Adrenal gland (tissue), 12 donors: ENCODE measurements around the gene PRSS3. TPM values are rescaled to one million over a fixed set of nuclear protein-coding genes. Genes with fewer than 3 reads are reported as not detected.
"Not testable (repeated sequence)": the region's sequence is repeated elsewhere in the genome, so short reads cannot be mapped to it uniquely, and the experiment has no call there.

Experiments
- DNase-seq, 7 donors: peaks; one replicate each; pipeline ENCODE4 v3.0.0-alpha.2; 2019 to 2020
- H3K27ac ChIP-seq, 5 donors: fragments of 200-600 bp; sonication (generic) in 4 of 5; 1 replicate in 3 of 5; 2 replicates in 2 of 5; pipeline versions ENCODE4 v1.5.1 to v1.8.0; 2016 to 2020; ENCODE audit warnings: mild to moderate bottlenecking in 1 of 5
- H3K27me3 ChIP-seq: fragments of 200-600 bp; 2 replicates; pipeline ENCODE4 v1.8.0; 2021
- H3K36me3 ChIP-seq, 2 donors: fragments of 200-600 bp; replicated peaks in 1 of 2; 1 replicate in 1 of 2; 2 replicates in 1 of 2; pipeline versions ENCODE4 v1.5.1 to v1.8.0; 2018 to 2022
- H3K4me1 ChIP-seq, 2 donors: fragments of 200-600 bp; replicated peaks in 1 of 2; 1 replicate in 1 of 2; 2 replicates in 1 of 2; pipeline versions ENCODE4 v1.5.1 to v1.8.0; 2018 to 2021
- H3K4me3 ChIP-seq, 4 donors: fragments of 200-600 bp; sonication (generic) in 3 of 4; one replicate each; pipeline ENCODE4 v1.5.1; 2016 to 2018
- H3K9me3 ChIP-seq, 3 donors: fragments of 200-600 bp; sonication (generic) in 1 of 3; replicated peaks in 1 of 3; 1 replicate in 2 of 3; 2 replicates in 1 of 3; pipeline versions ENCODE4 v1.5.1 to v1.8.0; 2016 to 2021
- POLR2A ChIP-seq, 2 donors: fragments of 450-650 bp; IDR thresholded peaks; one replicate each; pipeline ENCODE4 v1.6.1; 2017; ENCODE audit warnings: antibody characterized with exemption in 2 of 2, mild to moderate bottlenecking in 2 of 2, moderate library complexity in 1 of 2
- WGBS, 4 donors: extraction: QIAGEN DNeasy Blood & Tissue Kit in 2 of 4; methylation state at CpG; one replicate each; pipeline versions ENCODE4 v1.1.5 to v1.1.7; 2013 to 2017; 5-methylcytosine and 5-hydroxymethylcytosine counted together
- intact Hi-C, 2 donors: fragments of 100-400 bp; cut with DNase I; formaldehyde crosslinking; loops; one replicate each; pipeline versions ENCODE4 v1.14.1 to v1.15.0; 2022 to 2023
- polyA plus RNA-seq, 3 donors: library from polyadenylated mRNA; stranded (reverse); fragments of 200-250 nt in 2 of 3; fragments of 350-450 nt in 1 of 3; fragmentation: Illumina TruSeq in 1 of 3; extraction: RNeasy Lipid Tissue Mini Kit (QIAGEN cat#74804) in 1 of 3; gene quantifications; one replicate each; pipeline ENCODE4 v1.2.3, GENCODE V29; 2013 to 2014
- total RNA-seq, 9 donors: library from RNA; depleted of rRNA in 4 of 9; stranded (reverse); fragments of >200 nt in 4 of 9; fragments of 120-200 nt in 1 of 9; fragmentation: NEBNext Ultra II Directional in 1 of 9; extraction: Animal tissue kit (Norgen Biotek cat#: 25700) in 1 of 9; gene quantifications; one replicate each; pipeline versions ENCODE4 v1.1.0 to v1.2.4, GENCODE V29; 2013 to 2023
- TF ChIP-seq, protein P1 (sequence below), 6 experiments: fragments of 450-650 bp in 4 of 6; fragments of 200-600 bp in 2 of 6; sonication (generic) in 1 of 6; IDR thresholded peaks; 1 replicate in 5 of 6; 2 replicates in 1 of 6; pipeline versions ENCODE4 v1.5.1 to v1.8.0; 2016 to 2021; ENCODE audit warnings: antibody characterized with exemption in 6 of 6, mild to moderate bottlenecking in 2 of 6, moderate library complexity in 1 of 6
- donor health status: healthy with polysubstance abuse.
- donor health status: Bipolar disorder and iron deficiency.
- donor health status: DM: yes; HTN: yes; CAD: no.
- donor health status: DM: no; HTN: no; CAD: no.
- donor health status: DM: no; HTN: no; CAD: no.
- donor health status: DM: yes; HTN: yes; CAD: no.

The PRSS3 gene
- total and polyA plus RNA-seq, 12 donors, result 1.1 to 5.8 (median 3.4) TPM; not detected in 3

DNA sequence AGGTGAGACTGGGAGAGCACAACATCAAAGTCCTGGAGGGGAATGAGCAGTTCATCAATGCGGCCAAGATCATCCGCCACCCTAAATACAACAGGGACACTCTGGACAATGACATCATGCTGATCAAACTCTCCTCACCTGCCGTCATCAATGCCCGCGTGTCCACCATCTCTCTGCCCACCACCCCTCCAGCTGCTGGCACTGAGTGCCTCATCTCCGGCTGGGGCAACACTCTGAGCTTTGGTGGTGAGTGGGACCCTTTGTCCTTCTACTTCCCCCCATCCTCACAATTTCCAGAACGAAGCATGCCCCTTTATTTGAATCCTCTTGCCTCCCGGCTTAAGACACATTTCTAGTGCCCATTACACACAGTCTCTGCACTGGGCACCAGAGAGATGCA is 2.5 kb downstream of the PRSS3 start:
- no peaks in the 10 kb centered on the region for H3K9me3 ChIP-seq
- no peaks in the 10 kb centered on the region for H3K4me1 ChIP-seq
- 72 to 94% (median 91%) methylated on average over 7 to 8 of the region's 8 CpGs for WGBS, 4 donors
- H3K36me3 ChIP-seq, result no peaks in the 10 kb centered on the region
- no peak for DNase-seq
- no peak overlapping the region for H3K4me3 ChIP-seq
- H3K27ac ChIP-seq, result no peak overlapping the region
- intact Hi-C loops, result no loop called here
- TF ChIP-seq, protein P1, sequence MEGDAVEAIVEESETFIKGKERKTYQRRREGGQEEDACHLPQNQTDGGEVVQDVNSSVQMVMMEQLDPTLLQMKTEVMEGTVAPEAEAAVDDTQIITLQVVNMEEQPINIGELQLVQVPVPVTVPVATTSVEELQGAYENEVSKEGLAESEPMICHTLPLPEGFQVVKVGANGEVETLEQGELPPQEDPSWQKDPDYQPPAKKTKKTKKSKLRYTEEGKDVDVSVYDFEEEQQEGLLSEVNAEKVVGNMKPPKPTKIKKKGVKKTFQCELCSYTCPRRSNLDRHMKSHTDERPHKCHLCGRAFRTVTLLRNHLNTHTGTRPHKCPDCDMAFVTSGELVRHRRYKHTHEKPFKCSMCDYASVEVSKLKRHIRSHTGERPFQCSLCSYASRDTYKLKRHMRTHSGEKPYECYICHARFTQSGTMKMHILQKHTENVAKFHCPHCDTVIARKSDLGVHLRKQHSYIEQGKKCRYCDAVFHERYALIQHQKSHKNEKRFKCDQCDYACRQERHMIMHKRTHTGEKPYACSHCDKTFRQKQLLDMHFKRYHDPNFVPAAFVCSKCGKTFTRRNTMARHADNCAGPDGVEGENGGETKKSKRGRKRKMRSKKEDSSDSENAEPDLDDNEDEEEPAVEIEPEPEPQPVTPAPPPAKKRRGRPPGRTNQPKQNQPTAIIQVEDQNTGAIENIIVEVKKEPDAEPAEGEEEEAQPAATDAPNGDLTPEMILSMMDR (IDR thresholded peaks at IDR 0.05), result no peak
- no peak for TF ChIP-seq POLR2A (IDR thresholded peaks at IDR 0.05)
- no peaks in the 10 kb centered on the region for H3K27me3 ChIP-seq

- DNase-seq, result no peak
- Histone ChIP-seq H3K9me3 (no peaks in the 10 kb centered on the region), H3K27me3 (no peaks in the 10 kb centered on the region), H3K4me3 (no peak overlapping the region), H3K27ac (no peak overlapping the region), H3K36me3 (no peaks in the 10 kb centered on the region), H3K4me1 (no peaks in the 10 kb centered on the region)
- WGBS, 4 donors, result 82 to 87% (median 85%) methylated on average over 10 of the region's 10 CpGs
- TF ChIP-seq, protein P1 (IDR thresholded peaks at IDR 0.05), result no peak
- TF ChIP-seq POLR2A (IDR thresholded peaks at IDR 0.05), result no peak
- intact Hi-C loops, result no loop called here
Measured at GRCh38 chr9:33798545-33798944, 3.2 kb downstream of the PRSS3 start.

- 78 to 79% (median 78%) methylated on average over 8 to 9 of the region's 9 CpGs for WGBS, 4 donors
- Histone ChIP-seq H3K4me3 (no peak overlapping the region), H3K9me3 (no peaks in the 10 kb centered on the region), H3K4me1 (no peaks in the 10 kb centered on the region), H3K27me3 (no peaks in the 10 kb centered on the region), H3K36me3 (no peaks in the 10 kb centered on the region), H3K27ac (no peak overlapping the region)
- intact Hi-C loops, result no loop called here
- no peak for DNase-seq
- TF ChIP-seq, protein P1 (IDR thresholded peaks at IDR 0.05), result no peak
- no peak for TF ChIP-seq POLR2A (IDR thresholded peaks at IDR 0.05)
Measured at GRCh38 chr9:33799928-33800704, 4.8 kb downstream of the PRSS3 start.

- Histone ChIP-seq H3K4me3 (no peak overlapping the region), H3K4me1 (no peaks in the 10 kb centered on the region), H3K9me3 (no peaks in the 10 kb centered on the region), H3K27me3 (no peaks in the 10 kb centered on the region), H3K36me3 (no peaks in the 10 kb centered on the region), H3K27ac (no peak overlapping the region)
- TF ChIP-seq POLR2A (IDR thresholded peaks at IDR 0.05), result no peak
- TF ChIP-seq, protein P1 (IDR thresholded peaks at IDR 0.05), result no peak
- DNase-seq, result no peak
- intact Hi-C loops, result no loop called here
- 64 to 95% (median 78%) methylated on average over 2 of the region's 2 CpGs for WGBS, 4 donors
Measured at GRCh38 chr9:33800886-33801285, 5.5 kb downstream of the PRSS3 start.

GRCh38 chr9:33801943-33802500 is 6.7 kb downstream of the PRSS3 start:
- DNase-seq, intact Hi-C loops, H3K9me3 ChIP-seq, H3K27me3 ChIP-seq, H3K4me3 ChIP-seq, H3K4me1 ChIP-seq, H3K36me3 ChIP-seq, H3K27ac ChIP-seq: not testable (repeated sequence)
- 92 to 100% (median 96%) methylated on average over 2 of the region's 2 CpGs for WGBS, 4 donors

DNA sequence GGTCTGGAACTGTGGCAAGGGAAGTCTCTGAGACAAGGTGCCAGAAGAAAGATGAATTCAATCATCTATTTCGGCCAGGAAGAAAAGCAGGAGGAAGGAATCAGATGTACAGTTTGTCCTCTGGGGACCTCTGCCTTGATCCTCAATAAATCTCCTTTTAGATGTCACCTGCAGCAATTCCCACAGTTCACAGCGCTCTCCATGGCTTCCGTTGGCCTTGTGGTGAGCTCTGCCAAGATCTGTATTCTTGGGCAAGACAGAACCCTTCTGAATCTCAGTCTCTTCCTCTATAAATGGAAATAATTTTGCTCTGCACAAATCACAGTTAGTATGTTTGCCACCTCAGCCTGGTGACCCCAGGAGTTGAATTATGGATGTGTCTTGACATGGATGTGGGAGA is 8.8 kb downstream of the PRSS3 start:
- whole genome bisulfite sequencing, 4 donors, result 49 to 65% (median 59%) methylated on average over 3 of the region's 3 CpGs
- intact Hi-C loops, H3K4me3 ChIP-seq, H3K4me1 ChIP-seq, H3K36me3 ChIP-seq, H3K9me3 ChIP-seq, H3K27ac ChIP-seq, H3K27me3 ChIP-seq: not testable (repeated sequence)
- DNase-seq, result peak in 1 of 7 donors; percentile 24

DNA sequence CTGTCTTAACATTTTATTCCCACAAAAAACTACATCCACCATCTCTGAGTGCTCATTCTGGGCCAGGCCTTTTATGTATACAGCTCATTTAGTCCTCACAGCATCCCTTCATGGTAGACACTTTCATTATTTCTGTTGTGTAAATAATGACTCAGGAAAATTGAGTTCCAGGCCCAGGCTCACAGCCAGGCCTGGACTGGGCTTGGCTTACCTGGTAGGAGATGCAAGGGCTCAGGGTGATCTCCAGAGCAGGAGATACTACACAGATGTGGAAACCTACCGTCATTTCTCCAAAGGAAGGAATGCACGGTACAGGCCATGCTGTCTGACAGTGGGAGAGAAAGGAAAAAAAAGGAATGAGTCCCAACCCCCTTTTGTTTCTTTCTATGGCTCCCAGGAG is 11.8 kb downstream of the PRSS3 start:
- H3K4me3 ChIP-seq, H3K4me1 ChIP-seq, H3K27me3 ChIP-seq, intact Hi-C loops, DNase-seq, H3K9me3 ChIP-seq, H3K27ac ChIP-seq, H3K36me3 ChIP-seq: not testable (repeated sequence)
- WGBS, 4 donors, result 88 to 96% (median 88%) methylated on average over 2 of the region's 2 CpGs
